ENCODE data around the gene NRGN.

Gene NRGN

GRCh38 chr11:124716591-124716990, 23.2 kb upstream of the NRGN start:
- DNase-seq (ENCODE audit: low read depth in 1 of 2, low spot score in 1 of 2), result no peak
- H3K27me3 ChIP-seq (ENCODE audit: insufficient read depth, poor library complexity, severe bottlenecking), result peaks cover 37% of the 10 kb centered on the region
- H3K27ac ChIP-seq (replicated peaks), result no peak overlapping the region
- TF ChIP-seq GABPA (IDR thresholded peaks at IDR 0.05; ENCODE audit: low read depth) (no peak), SPI1 (IDR thresholded peaks at IDR 0.05; ENCODE audit: borderline replicate concordance, low read depth) (no peak), CTCF (IDR thresholded peaks at IDR 0.05; ENCODE audit: insufficient read depth, low read length) (no peak), REST (IDR thresholded peaks at IDR 0.05; ENCODE audit: insufficient replicate concordance, low read depth) (no peak), POLR2AphosphoS5 (IDR thresholded peaks at IDR 0.05; ENCODE audit: low read depth) (no peak)
- H3K4me3 ChIP-seq (replicated peaks; ENCODE audit: insufficient read depth, low read length), result no peak overlapping the region

GRCh38 chr11:124717421-124717785, 22.3 kb upstream of the NRGN start:
- no peak for DNase-seq (ENCODE audit: low read depth in 1 of 2, low spot score in 1 of 2)
- no peak for TF ChIP-seq GABPA (IDR thresholded peaks at IDR 0.05; ENCODE audit: low read depth)
- no peak for TF ChIP-seq POLR2AphosphoS5 (IDR thresholded peaks at IDR 0.05; ENCODE audit: low read depth)
- TF ChIP-seq CTCF (IDR thresholded peaks at IDR 0.05; ENCODE audit: insufficient read depth, low read length), result no peak
- TF ChIP-seq SPI1 (IDR thresholded peaks at IDR 0.05; ENCODE audit: borderline replicate concordance, low read depth), result no peak
- no peak for TF ChIP-seq REST (IDR thresholded peaks at IDR 0.05; ENCODE audit: insufficient replicate concordance, low read depth)
- H3K27me3 ChIP-seq (ENCODE audit: insufficient read depth, poor library complexity, severe bottlenecking), result peaks cover 37% of the 10 kb centered on the region
- no peak overlapping the region for H3K4me3 ChIP-seq (replicated peaks; ENCODE audit: insufficient read depth, low read length)
- no peak overlapping the region for H3K27ac ChIP-seq (replicated peaks)

- no peak for DNase-seq (ENCODE audit: low read depth in 1 of 2, low spot score in 1 of 2)
- peaks cover 37% of the 10 kb centered on the region for H3K27me3 ChIP-seq (ENCODE audit: insufficient read depth, poor library complexity, severe bottlenecking)
Measured at GRCh38 chr11:124717786-124718651, 21.7 kb upstream of the NRGN start.

GRCh38 chr11:124718801-124719200, 20.9 kb upstream of the NRGN start:
- Histone ChIP-seq H3K27ac (replicated peaks) (no peak overlapping the region), H3K4me3 (replicated peaks; ENCODE audit: insufficient read depth, low read length) (no peak overlapping the region), H3K27me3 (ENCODE audit: insufficient read depth, poor library complexity, severe bottlenecking) (peaks cover 39% of the 10 kb centered on the region)
- TF ChIP-seq REST (IDR thresholded peaks at IDR 0.05; ENCODE audit: insufficient replicate concordance, low read depth) (no peak), SPI1 (IDR thresholded peaks at IDR 0.05; ENCODE audit: borderline replicate concordance, low read depth) (no peak), GABPA (IDR thresholded peaks at IDR 0.05; ENCODE audit: low read depth) (no peak), POLR2AphosphoS5 (IDR thresholded peaks at IDR 0.05; ENCODE audit: low read depth) (no peak), CTCF (IDR thresholded peaks at IDR 0.05; ENCODE audit: insufficient read depth, low read length) (no peak)
- DNase-seq (ENCODE audit: low read depth in 1 of 2, low spot score in 1 of 2), result no peak

More at GRCh38 chr11:124717786-124718651, 21.7 kb upstream of the NRGN start:
- Histone ChIP-seq H3K4me3 (replicated peaks; ENCODE audit: insufficient read depth, low read length) (peak overlapping the region; percentile 4; the same call in 1 of the 2 replicates), H3K27ac (replicated peaks) (no peak overlapping the region)
- TF ChIP-seq GABPA (IDR thresholded peaks at IDR 0.05; ENCODE audit: low read depth) (no peak), POLR2AphosphoS5 (IDR thresholded peaks at IDR 0.05; ENCODE audit: low read depth) (peak; percentile 51; the same call in 1 of the 2 replicates)
